OCI-LY1 (cell line): ENCODE results near the gene CORO2B.

Experiments used
- CTCF ChIP-seq: fragments of 200-600 bp; sonication (generic), shearing (Covaris generic); IDR thresholded peaks from 2 replicates; pipeline ENCODE4 v1.5.1; 2017; ENCODE audit warnings: mild to moderate bottlenecking, antibody characterized with exemption, low read length, moderate library complexity, mixed read lengths
- EZH2 ChIP-seq: fragments of 200-600 bp; sonication (generic), shearing (Covaris generic); IDR thresholded peaks from 2 replicates; pipeline ENCODE4 v1.8.0; 2017; ENCODE audit warnings: borderline replicate concordance, mixed run types, mild to moderate bottlenecking, antibody characterized with exemption, low read length, moderate library complexity, mixed read lengths

DNA sequence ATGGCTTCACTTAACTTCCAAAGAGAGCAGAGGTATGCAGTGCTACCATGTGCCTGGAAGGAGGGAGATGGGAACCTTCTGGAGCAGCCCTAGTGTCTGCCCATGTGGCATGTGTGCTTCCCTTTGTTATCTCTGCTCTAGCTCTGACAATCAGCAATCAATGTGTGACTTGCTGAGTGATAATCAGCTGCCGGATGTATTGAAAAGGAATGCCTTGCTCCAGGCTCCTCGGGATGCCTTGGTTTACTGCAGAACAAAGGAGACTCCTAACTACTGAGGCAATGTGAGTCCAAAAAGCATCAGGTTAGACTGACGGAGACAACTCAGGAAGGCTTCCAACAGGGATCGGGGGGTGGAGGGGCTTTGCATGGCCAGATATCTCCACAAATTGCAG lies 36.0 kb upstream of the CORO2B start:
- TF ChIP-seq CTCF, result no peak
- TF ChIP-seq EZH2, result no peak
